Fibroblast of pulmonary artery (primary cell): Measurements from ENCODE around the gene OLA1.

Source experiments
- DNase-seq: peaks from one replicate; pipeline ENCODE4 v3.0.0-alpha.2; 2010; ENCODE audit warnings: low read depth
- H3K4me3 ChIP-seq: replicated peaks from 2 replicates; pipeline ENCODE4 v1.5.1; 2011; ENCODE audit warnings: low read depth, mild to moderate bottlenecking, control low read depth, low read length, moderate library complexity
- TF ChIP-seq, protein P1 (sequence below): IDR thresholded peaks from 2 replicates; pipeline ENCODE4 v1.5.1; 2011; ENCODE audit warnings: mild to moderate bottlenecking, control low read depth, low read length, inconsistent platforms; ENCODE audit errors: missing control alignments

The OLA1 gene

DNA sequence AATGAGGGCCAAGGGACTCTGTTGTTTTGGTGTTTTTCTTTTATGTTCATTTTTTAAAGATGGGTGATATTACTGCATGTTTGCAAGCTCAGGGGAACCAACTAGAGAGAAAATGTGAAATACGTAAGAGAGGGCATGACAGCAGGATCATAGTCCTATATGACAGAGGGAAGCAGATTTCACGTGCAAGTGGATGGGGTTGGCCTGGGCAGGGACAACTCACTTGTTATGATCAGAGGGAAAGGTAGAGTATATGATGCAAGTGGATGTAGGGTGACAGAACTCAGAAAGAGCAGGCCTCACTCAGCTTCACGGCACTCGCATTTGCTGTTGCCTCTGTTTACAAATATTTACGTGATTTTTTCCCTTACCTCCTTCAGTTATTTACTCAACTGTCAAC is 67.0 kb downstream of the OLA1 start:
- TF ChIP-seq, protein P1, sequence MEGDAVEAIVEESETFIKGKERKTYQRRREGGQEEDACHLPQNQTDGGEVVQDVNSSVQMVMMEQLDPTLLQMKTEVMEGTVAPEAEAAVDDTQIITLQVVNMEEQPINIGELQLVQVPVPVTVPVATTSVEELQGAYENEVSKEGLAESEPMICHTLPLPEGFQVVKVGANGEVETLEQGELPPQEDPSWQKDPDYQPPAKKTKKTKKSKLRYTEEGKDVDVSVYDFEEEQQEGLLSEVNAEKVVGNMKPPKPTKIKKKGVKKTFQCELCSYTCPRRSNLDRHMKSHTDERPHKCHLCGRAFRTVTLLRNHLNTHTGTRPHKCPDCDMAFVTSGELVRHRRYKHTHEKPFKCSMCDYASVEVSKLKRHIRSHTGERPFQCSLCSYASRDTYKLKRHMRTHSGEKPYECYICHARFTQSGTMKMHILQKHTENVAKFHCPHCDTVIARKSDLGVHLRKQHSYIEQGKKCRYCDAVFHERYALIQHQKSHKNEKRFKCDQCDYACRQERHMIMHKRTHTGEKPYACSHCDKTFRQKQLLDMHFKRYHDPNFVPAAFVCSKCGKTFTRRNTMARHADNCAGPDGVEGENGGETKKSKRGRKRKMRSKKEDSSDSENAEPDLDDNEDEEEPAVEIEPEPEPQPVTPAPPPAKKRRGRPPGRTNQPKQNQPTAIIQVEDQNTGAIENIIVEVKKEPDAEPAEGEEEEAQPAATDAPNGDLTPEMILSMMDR, result no peak
- H3K4me3 ChIP-seq, result no peak overlapping the region
- DNase-seq, result no peak

DNA sequence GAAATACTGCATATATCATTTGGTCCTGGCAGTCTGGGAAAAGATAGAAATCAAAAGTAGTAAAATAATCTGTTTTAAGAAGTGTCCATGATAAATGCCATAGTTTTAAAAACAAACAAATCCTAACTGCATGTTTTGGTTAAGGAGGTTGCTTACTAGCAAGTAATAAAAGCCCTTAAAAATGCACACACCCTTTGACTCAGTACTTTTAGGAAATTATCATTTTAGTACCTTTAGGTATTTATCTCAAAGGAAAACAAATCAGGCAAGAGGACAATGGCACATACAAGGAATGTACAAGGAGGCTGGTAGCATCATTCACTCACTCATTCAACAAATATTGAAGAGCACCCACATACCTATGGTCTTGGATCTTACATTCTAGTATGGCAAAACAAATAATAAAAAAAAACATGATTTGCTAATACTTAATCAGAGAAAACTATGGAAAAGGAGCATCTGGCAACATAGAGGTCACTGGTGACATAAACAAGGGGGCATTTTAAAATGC is 67.6 kb downstream of the OLA1 start:
- DNase-seq, result no peak
- TF ChIP-seq, protein P1, result no peak
- H3K4me3 ChIP-seq, result no peak overlapping the region

GRCh38 chr2:174180165-174180724 is 68.1 kb downstream of the OLA1 start:
- no peak overlapping the region for H3K4me3 ChIP-seq
- TF ChIP-seq, protein P1, result peak; percentile 18
- DNase-seq, result no peak

DNA sequence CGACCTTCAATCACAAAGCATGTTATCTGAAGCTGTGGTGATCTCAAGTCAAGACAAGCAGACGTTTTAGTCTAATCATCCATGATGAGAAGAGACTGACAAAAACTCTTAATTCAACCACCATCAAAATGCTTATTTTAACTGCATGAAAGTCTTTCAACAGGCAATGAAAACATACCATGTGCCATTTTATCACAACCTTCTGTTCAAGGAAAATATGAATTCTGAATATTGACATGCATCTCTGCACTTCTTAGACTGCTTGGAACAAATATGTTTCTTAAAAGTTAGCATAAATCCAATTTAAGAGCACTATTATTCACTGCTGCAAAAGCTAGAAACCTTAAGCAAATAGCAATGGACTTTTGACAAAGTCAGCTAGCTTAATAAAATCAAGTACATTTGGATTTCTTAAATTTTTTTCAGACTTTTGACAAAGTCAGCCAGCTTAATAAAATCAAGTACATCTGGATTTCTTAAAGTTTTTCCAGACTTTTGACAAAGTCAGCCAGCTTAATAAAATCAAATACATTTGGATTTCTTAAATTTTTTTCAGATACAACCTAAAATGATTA is 70.9 kb downstream of the OLA1 start:
- TF ChIP-seq, protein P1, result no peak
- no peak overlapping the region for H3K4me3 ChIP-seq
- DNase-seq, result no peak

DNA sequence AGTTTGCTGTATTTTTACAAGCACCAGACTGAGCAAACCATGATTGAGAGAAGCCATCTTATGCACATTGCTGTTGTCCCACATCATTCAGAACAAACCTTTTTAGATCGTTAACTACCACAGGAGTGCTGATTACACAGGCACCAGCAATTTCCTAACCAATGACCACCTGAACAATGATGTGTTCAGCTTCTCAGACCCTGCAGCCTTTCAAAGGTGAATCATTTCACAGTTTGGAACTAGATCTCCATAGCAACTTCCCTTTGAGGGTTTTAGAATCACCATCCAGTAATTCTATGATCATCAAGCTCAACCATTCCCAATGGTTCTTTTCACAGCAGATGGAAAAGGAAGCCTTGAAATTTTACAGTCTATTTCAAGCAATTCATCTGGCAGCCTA is 71.4 kb downstream of the OLA1 start:
- TF ChIP-seq, protein P1, result no peak
- DNase-seq, result no peak
- H3K4me3 ChIP-seq, result no peak overlapping the region

DNA sequence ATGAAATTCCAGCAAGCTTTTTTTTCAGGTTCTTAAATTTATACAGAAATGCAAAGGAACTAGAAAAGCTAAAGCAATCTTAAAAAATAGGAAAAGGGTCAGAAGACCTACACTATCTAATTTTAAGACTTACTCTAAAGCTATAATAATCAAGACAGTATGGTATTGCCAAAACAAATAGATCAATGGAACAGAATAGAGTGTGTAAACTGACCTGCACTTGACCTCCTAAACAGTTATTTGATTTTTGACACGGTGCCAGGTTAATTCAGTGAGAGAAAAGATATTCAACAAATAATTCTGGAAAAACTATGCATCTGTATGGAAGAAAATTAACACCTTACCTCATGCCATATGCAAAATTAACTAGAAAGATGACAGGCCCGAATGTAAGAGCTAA is 73.6 kb downstream of the OLA1 start:
- TF ChIP-seq, protein P1, result no peak
- no peak overlapping the region for H3K4me3 ChIP-seq
- no peak for DNase-seq
